HG02970 (cell line): ENCODE results near the gene AK5.

ENCODE experiments used
- ATAC-seq: cut with Tn5 transposase; IDR thresholded peaks from one replicate; pipeline ENCODE4 v1.9.1; 2021; ENCODE audit warnings: mild to moderate bottlenecking, moderate library complexity, moderate number of reproducible peaks; ENCODE audit not compliant: unreplicated experiment, low FRiP score

Gene AK5

DNA sequence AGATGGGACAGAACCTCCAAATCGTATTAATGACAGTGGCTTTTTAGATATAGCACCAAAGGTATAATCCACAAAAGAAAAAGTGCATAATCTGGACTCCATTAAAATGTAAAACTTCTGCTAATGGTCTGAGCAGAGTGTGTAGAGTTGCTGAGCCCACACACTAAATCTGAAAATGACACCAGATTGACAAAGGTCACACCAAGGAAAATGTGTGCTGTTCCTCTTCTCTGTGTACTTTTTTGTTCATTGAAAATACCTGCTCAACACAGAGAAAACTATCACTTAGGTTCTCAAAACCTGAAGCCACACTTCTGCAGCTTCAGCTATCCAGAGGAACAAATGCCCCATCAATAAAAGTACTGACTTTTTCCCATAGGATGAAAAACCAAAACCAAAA is 146.2 kb downstream of the AK5 start:
- ATAC-seq: no peak

DNA sequence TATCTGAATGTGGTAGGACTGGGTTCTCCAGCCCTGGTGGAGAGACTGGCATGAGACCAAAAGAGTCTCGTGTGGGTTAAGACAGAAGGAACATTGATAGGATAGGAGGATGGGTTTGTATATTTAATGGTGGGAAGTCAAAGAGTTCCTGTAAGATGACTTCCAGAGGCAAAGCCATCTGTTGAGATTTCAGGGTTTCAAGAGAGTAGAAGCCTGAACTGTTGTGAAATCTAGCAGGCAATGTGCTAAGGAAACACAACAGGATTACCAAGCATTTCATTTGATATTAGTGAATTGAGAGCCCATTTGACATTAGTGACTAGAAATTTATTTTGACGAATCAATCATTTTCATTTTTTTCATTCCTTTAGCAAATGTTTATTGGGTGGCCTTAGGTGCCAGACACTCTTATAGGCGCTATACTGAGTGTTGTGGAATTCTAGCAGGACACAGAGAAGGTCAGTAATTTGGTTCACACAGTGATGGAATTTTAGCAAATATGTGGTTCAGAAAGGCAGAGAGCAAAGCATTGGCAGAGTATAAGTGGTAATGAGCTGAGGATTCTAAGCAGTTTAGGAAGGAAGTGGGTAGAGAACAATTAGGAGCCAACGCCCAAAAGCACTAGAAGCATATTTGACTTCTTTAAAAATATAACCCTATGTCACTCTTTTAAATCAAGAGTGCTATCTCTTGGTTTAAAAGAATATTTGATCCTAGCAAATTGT is 149.3 kb downstream of the AK5 start:
- no peak for ATAC-seq

DNA sequence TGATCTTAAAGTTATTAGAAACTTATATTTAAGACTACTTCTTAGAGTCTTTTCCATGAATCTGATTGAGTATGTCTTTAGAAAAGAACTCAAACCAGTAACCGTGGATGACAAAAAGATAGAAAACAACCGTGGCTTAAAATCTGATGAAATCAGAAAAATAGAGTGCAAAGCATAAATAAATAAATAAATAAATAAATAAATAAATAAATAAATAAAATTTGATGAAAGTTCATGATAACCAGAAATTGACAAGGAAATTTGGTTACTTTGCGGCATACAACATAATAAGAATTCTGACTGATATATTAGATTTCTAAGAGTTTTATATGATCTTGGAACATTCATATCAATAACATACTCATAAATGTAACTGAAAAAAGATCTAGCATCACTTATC is 152.1 kb downstream of the AK5 start:
- no peak for ATAC-seq

DNA sequence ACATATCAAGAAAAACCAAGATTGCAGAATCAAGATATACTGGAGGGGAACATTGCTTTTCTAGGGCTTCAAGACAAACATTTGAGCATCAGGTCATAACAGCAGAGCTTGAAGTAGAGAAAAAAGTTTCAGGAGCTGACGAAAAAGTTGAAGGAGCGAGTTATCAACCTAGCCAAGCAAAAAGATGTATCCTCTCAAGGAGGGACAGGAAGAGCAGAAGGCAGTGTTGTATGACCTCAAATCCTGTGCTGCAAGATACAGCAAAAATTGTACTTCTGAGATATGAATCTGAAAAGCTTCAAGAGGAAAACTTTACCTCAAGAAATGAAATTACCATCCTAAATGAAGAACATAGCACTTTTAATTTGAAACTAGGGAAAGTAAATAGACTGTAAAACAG is 153.1 kb downstream of the AK5 start:
- ATAC-seq: no peak

DNA sequence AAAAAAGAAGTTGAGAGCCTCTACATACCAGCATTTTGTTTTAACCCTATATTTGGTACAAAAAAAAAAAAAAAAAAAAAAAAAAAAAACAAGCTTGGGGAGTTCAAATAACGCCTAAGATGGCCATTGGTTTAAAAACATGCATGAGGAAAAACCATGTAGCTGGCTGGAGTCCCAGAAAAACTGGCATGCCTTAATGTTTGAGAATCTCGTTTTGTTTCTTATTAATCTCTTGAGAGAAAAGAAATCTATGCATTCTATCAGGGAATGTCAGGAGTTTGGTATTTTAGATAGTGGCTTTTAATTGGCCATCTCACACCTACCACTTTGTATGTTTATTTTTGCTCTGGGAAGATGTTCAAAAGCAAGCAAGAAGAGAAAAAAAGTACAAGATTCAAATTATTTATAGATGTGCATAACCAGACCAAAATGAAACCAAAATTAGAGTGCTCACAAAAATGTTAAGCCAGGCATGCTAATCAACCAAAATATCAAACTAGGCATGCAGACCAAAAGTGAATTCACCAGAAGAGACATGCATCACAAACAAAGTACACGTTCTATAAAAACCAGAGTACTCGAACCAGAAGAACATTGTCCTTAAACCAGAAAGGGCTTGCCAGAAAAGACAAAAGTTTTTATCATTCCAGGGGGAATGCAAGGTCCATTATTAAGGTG is 156.6 kb downstream of the AK5 start:
- ATAC-seq: no peak

DNA sequence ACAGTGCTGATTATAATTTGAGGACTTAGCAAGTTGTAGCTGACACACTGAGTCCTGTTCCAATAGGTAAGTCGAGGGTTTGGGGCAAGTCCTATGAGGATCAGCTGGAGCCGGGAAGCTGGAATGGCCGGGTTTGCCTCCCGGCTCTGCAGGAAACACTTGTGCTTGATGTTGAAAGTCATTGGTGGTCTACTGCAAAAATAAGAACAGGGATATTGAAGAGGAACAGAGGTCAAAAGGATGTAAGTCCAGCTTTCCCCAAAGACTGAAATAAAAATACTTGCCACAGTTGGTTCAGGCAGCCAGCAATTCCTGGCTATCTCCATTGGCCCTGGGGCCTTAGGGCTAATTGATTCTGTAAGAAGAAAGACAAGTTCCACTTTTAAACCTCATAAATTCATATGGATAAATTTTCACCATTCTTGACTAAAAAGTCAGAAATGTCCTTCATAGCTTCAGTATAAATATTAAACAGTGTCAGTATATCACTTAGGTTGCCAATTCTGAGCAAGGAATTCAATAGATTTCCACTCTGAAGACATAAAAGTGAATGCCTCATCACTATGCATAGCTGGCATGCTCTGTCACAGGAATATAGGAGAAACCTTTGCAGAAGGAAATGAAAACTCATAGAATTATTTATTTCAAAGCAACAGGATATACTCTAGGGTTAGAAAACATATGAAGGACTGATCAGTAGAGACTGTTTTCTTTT is 165.2 kb downstream of the AK5 start:
- ATAC-seq: no peak

DNA sequence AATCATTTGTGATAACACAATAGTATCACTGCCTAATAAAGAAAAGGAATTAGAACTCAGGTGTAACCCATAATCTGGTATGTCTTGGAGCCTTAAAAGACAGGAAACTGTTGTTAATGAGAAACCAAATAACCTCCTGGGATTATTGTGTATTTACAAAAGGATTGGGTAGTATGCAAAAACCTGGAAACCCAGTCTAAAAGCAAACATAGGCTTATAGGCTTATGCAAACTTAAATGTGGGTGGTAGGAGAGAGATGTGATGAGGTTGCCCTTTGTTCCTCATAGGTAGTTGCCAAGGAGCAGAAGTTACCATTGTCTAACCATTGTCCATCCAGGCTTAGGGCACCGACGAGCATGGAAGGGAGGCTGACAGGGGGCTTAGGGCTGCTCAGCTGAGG is 165.8 kb downstream of the AK5 start:
- no peak for ATAC-seq

DNA sequence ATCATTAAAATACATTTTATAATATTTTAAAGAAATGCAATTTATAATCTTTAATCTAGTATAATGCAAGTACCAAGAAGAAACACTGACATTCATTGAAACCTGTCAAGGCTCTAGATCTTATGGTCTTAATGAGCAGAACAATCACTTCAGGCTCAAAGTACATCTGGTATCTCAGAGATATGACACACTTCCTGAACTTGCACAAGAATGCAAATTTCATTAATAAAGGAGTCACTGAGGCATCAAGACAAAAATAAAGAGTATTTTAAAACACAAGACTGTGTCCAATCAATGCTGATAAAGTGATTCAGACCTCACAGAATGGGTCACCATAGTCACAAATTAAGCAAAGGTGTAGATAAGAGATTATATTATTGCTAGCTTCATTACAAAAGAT is 178.1 kb downstream of the AK5 start:
- ATAC-seq: no peak

DNA sequence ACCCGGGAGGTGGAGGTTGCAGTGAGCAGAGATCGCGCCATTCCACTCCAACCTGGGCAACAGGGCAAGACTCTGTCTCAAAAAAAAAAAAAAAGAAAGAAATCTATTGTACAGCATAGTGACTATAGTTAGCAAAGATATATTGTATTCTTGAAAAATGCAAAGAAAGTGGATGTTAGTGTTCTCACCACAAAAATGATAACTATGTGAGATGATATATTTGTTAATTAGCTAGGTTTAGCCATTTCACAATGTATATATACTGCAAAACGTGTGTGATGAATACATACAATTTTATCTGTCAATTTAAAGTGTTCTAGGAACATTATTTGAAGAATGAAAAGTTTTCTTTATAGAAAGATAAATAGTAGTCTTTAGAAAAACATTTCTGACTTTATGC is 179.9 kb downstream of the AK5 start:
- no peak for ATAC-seq

DNA sequence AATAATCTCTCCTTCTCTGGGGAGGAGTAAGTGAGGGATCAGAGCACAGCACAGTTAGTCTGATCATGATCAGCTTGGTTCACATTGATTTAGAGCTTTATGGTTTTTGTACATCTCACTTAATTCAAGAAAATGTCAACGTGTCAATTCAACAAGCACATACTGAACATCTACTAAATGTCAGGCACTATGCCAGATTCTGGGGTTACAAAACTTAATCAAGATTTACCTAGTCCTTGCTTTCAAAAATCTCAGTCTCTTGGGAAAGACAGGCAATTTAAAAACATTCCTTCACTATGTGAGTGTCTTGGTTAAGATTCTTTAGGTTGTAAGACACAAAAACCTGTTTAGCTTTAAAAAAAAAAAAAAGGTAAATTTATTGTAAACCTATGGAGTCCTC is 181.4 kb downstream of the AK5 start:
- ATAC-seq: no peak

DNA sequence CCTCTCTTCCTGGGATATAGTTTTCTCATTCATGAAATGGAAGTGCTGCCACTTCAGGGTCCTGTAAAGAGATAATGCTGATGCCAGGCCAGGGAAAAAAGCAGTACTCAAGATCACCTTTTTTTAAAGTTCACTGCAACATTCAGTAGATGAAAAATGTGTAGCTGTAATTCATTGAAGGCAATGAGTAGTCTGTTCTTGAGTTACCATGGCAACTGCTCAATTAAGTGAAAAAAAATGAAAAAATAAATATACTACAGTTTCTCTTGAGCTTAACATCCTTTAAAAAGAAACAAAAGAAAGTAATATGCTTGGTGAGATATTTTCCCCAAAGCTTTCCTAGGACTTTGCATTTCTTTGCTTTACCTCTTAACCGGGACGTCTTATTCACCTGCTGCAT is 183.3 kb downstream of the AK5 start:
- ATAC-seq: no peak

DNA sequence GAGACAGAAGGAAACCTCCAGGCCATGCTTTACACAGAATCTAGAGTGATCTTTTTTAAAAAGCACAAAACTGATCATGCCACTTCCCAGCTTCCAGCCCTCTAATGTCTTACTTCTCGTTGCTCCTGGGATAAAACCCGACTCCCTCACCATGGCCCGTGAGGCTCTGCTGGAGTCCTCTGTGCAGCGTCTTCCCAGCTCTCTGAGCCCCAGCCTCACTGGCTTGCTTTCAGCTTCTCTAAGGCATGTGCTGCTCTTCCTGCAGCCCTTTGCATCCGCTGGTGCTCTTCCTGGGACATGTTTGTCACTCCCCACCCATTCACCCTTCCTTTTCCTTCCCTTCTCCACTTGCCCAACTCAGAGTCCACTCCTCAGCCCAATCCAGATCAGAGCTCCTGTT is 184.1 kb downstream of the AK5 start:
- no peak for ATAC-seq

DNA sequence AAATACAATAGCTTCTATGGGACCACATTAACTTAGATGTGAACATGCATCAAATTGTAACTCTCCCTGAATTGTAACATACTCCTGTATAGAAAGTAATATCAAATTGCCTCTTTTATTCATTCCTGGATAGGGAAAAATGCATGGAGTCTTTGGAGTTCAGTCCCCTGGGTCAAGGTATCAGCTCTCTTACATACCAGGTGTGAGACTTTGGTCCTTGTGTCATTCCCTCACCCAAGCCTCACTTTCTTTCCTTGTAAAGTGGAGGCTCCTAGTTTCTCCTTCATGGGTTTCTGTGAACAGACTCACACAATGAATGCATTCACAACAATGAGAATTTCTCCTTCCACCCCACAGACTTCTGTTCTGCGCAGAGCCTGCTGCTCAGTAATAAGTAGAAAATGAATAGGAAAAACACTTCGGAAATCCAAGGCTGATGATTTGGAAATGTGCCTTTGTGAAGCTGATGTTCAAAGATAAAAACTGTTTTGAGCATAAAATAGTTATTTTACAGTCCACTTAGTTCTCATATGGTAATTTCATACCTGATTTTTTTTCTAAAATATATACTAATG is 185.3 kb downstream of the AK5 start:
- ATAC-seq: no peak

DNA sequence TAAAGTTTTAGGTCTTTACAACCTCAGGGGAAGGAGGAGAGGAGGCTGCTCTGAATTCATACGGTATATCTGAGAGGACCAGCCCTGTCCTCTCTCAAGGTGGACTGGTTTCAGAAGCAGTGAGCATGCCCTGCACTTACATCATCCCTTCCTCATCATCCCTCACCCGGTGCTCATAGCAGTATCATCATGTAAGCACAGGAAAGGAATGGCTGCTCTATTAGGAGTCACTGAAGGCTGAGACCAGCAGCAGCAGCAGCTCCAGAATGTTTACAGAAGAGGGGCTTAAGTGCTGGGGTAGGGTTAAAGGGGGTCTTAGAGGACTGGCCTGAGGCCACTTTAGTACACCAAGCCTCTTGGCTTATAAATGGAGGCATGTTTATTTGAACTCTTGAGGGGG is 185.9 kb downstream of the AK5 start:
- no peak for ATAC-seq

DNA sequence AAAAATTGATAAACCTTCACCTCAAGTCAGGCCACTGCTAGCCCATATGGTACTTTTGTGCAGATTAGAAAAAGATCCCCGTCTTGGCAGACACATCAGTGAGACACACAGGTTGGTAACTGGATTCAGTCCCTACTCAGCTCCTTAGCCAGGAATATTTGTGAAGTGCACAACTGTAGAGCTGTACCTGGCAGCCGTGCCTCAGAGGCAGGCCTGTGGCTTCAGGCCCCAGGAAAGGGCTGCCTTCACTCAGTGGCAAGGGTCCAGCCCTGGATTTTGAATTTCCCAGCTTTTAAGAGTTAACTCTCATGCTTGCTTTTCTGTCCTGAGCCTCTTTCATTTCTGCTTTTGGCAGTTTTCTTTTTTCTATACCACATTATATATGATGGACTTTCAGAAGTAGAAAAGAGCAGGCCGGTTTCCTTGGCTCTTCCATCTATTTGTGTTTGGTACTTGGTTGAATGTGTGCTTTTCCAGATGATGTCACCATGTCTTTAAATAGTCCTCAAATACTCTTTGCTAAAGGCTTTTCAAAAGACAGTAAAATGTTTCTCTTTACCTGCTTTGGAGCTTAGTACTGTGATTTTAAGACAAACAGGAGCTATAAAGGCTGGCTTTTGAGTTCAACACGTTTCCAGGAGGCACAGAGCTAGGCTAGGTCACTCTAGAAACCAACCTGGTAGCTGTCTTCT is 186.6 kb downstream of the AK5 start:
- ATAC-seq: no peak

DNA sequence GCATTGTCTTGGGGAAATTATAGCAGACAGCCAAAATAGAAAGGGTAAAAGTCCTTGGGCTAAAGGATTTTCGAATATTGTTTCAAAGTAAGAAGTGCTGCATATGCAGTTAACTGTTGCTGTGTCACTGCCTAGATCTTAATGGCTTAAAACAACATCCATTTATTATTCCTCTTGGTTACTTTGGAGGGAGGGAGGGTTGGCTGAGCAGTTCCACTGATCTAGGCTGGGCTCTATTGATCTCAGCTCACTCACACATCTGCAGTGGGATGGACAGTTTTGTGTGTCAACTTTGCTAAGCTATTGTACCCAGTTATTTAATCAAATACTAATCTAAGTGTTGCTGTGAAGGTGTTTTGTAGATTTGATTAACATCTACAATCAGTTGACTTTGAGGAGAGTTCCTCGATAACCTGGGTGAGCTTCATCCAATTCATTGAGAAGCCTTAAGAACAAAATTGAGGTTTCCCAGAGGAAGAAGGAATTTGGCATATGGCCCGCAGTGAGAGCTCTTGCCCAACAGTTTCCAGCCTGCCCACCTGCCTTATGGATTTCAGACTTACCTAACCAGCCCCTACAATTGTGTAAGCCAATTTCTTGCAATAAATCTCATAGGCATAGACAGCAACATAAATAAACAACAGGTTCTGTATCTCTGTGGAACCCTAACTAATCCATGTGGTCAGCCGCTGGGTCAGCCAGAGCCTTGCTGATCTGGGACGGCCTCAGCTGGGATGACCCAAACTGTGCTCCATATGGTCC is 187.3 kb downstream of the AK5 start:
- ATAC-seq: no peak

DNA sequence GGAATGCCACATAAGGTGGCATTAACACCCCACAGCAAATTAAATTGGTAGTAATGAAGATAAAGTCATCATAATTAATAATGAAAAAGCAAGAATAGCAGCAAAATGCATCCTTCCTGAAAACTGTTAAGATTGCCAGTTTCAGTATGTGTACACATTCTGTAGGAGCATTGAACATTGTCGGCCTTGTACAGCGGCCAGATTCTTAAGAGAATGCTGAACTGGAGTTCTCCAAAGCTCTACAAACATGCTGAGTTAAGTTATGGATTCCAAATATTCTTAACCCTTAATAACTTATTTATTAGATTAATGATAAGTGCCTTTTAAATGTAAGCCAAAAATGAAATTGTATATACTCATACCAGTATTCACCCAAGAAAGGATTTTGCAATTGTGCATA is 189.9 kb downstream of the AK5 start:
- no peak for ATAC-seq

DNA sequence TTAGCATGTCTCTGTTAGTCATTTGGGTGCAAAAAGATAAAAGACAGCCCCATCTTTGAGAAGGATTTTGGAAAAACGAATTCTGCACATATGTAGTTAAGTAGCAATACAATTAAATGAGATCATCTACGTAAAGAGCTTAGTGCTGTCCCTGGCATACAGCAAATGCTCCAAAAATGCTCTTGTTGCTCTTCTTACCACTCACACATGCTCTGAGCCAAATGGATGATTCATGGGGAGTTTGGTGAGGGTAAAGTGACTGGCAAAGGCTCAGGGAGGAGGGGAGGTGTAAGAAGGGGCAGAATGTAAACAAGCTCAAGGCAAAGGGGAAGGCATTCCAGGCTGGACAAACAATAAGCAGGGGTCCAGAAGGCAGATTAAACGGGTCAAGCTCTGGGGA is 191.9 kb downstream of the AK5 start:
- ATAC-seq: no peak

DNA sequence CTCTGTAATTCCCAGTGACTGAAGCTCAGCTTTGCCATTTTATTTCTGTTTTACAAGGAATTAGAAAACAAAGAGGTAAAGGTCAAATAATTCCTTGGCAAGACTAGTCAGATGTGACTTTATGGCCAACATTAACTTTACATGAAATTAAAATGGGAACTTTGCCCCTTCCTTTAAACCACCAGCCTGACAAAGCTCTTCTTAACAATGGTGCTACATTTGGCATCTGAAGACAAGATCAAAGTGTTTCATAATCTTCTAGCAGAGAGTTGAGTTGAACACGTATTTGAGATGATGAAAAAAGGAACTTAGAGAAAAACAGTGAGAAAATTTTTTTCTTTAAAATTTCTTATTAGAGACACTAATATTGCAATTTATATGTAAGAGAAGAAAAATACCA is 193.8 kb downstream of the AK5 start:
- ATAC-seq: no peak

DNA sequence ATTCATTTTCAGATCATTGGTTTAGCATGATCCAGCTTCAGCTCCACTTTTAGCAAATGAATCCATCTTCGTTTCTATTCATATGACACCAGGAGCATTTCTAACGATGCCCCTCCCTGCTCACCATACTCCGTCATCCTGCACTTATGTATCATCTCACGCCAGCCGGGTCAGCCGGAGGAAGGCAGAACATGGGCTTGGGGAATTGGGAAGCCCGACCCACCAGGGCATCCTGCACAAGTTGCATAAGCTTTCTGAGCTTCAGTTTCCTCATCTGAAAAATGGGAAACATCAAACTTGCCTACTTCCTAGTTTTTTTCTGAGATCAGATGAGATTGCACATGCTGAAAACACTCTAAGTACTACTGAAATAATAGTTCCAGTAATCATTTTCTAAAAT is 194.7 kb downstream of the AK5 start:
- ATAC-seq: no peak
